ENCODE results near the gene GTF2H2C.
"Not testable (repeated sequence)": the region's sequence is repeated elsewhere in the genome, so short reads cannot be mapped to it uniquely, and the experiment has no call there.

GTF2H2C gene

GRCh38 chr5:69607750-69608149 is 47.8 kb downstream of the GTF2H2C start:
- in situ Hi-C loops (cut with MboI; ENCODE audit: low pct_unique_long_range_greater_than_20kb, low sequenced_read_pairs, unreplicated experiment) = not testable (repeated sequence)

GRCh38 chr5:69608861-69609496 is 49.0 kb downstream of the GTF2H2C start:
- in situ Hi-C loops (cut with MboI; ENCODE audit: low pct_unique_long_range_greater_than_20kb, low sequenced_read_pairs, unreplicated experiment); DNase-seq (ENCODE audit: low spot score): not testable (repeated sequence)

More at GRCh38 chr5:69607750-69608149, 47.8 kb downstream of the GTF2H2C start:
- DNase-seq (ENCODE audit: low spot score) = not testable (repeated sequence)

GRCh38 chr5:69614843-69615242 is 54.9 kb downstream of the GTF2H2C start:
- DNase-seq (ENCODE audit: low spot score); in situ Hi-C loops (cut with MboI; ENCODE audit: low pct_unique_long_range_greater_than_20kb, low sequenced_read_pairs, unreplicated experiment): not testable (repeated sequence)

- in situ Hi-C loops (cut with MboI; ENCODE audit: low pct_unique_long_range_greater_than_20kb, low sequenced_read_pairs, unreplicated experiment); DNase-seq (ENCODE audit: low spot score): not testable (repeated sequence)
These were observed 71.9 kb downstream of the GTF2H2C start for GRCh38 chr5:69631879-69632278.

Measured in GM13977 (cell line).